Skeletal muscle satellite cell (primary cell): ENCODE data around the gene SARNP.
A peak's percentile ranks its signal among the peaks of the same experiment; 100 is the strongest.

Experiments used
- H3K27me3 ChIP-seq: 2 replicates; pipeline ENCODE4 v1.7.0; 2013; ENCODE audit warnings: low read length; ENCODE audit not compliant: control insufficient read depth, insufficient read depth
- H3K36me3 ChIP-seq: 2 replicates; pipeline ENCODE4 v1.7.0; 2013; ENCODE audit warnings: mild to moderate bottlenecking, control low read depth, low read length; ENCODE audit not compliant: insufficient read depth
- H3K4me1 ChIP-seq: 2 replicates; pipeline ENCODE4 v1.7.0; 2013; ENCODE audit warnings: low read length; ENCODE audit not compliant: control insufficient read depth, insufficient read depth
- H3K4me2 ChIP-seq: 2 replicates; pipeline ENCODE4 v1.7.0; 2013; ENCODE audit warnings: mild to moderate bottlenecking, low read length
- H3K4me3 ChIP-seq: 2 replicates; pipeline ENCODE4 v1.7.0; 2013; ENCODE audit warnings: low read length
- H3K9ac ChIP-seq: 2 replicates; pipeline ENCODE4 v1.7.0; 2013; ENCODE audit warnings: mild to moderate bottlenecking, low read depth, low read length, moderate library complexity
- H3K9me3 ChIP-seq: replicated peaks from 2 replicates; pipeline ENCODE4 v1.7.0; 2013; ENCODE audit warnings: mild to moderate bottlenecking, control low read depth, low read length

SARNP gene

GRCh38 chr12:55746913-55747231 is 70.7 kb downstream of the SARNP start:
- H3K4me3 ChIP-seq, result no peak overlapping the region
- peaks cover 22% of the 10 kb centered on the region for H3K4me1 ChIP-seq
- H3K27me3 ChIP-seq, result no peaks in the 10 kb centered on the region
- no peak overlapping the region for H3K9ac ChIP-seq
- H3K4me2 ChIP-seq, result no peak overlapping the region
- peaks cover 24% of the 10 kb centered on the region for H3K36me3 ChIP-seq
- no peaks in the 10 kb centered on the region for H3K9me3 ChIP-seq

- peaks cover 22% of the 10 kb centered on the region for H3K4me1 ChIP-seq
Measured at GRCh38 chr12:55746174-55746912, 71.2 kb downstream of the SARNP start.

GRCh38 chr12:55745361-55746173 is 72.0 kb downstream of the SARNP start:
- Histone ChIP-seq H3K4me3 (peak overlapping the region; percentile 33), H3K9me3 (no peaks in the 10 kb centered on the region), H3K9ac (no peak overlapping the region), H3K27me3 (no peaks in the 10 kb centered on the region), H3K4me1 (peaks cover 22% of the 10 kb centered on the region), H3K4me2 (peak overlapping the region; percentile 97), H3K36me3 (peaks cover 13% of the 10 kb centered on the region)

More at GRCh38 chr12:55746174-55746912, 71.2 kb downstream of the SARNP start:
- H3K4me3 ChIP-seq, result no peak overlapping the region
- no peak overlapping the region for H3K4me2 ChIP-seq
- H3K36me3 ChIP-seq, result peaks cover 21% of the 10 kb centered on the region
- no peak overlapping the region for H3K9ac ChIP-seq
- no peaks in the 10 kb centered on the region for H3K27me3 ChIP-seq
- H3K9me3 ChIP-seq, result no peaks in the 10 kb centered on the region

- H3K9ac ChIP-seq, result peak overlapping the region; percentile 67
- peak overlapping the region; percentile 97 for H3K4me2 ChIP-seq
- H3K4me1 ChIP-seq, result peaks cover 22% of the 10 kb centered on the region
- peak overlapping the region; percentile 93 for H3K4me3 ChIP-seq
- no peaks in the 10 kb centered on the region for H3K9me3 ChIP-seq
- H3K27me3 ChIP-seq, result no peaks in the 10 kb centered on the region
- peaks cover 9% of the 10 kb centered on the region for H3K36me3 ChIP-seq
Measured at GRCh38 chr12:55744340-55745030, 73.0 kb downstream of the SARNP start.

GRCh38 chr12:55743406-55744339 is 73.9 kb downstream of the SARNP start:
- H3K36me3 ChIP-seq, result peaks cover 1% of the 10 kb centered on the region
- no peaks in the 10 kb centered on the region for H3K27me3 ChIP-seq
- H3K4me1 ChIP-seq, result peaks cover 22% of the 10 kb centered on the region
- H3K9me3 ChIP-seq, result no peaks in the 10 kb centered on the region
- H3K9ac ChIP-seq, result peak overlapping the region; percentile 67
- peak overlapping the region; percentile 97 for H3K4me2 ChIP-seq
- H3K4me3 ChIP-seq, result peak overlapping the region; percentile 93

- H3K27me3 ChIP-seq, result no peaks in the 10 kb centered on the region
- H3K9ac ChIP-seq, result peak within 1 kb of the TSS; percentile 67
- H3K4me1 ChIP-seq, result peaks cover 26% of the 10 kb centered on the region
- peak within 1 kb of the TSS; percentile 93 for H3K4me3 ChIP-seq
- H3K9me3 ChIP-seq, result no peaks in the 10 kb centered on the region
- H3K36me3 ChIP-seq, result no peaks in the 10 kb centered on the region
- peak within 1 kb of the TSS; percentile 97 for H3K4me2 ChIP-seq
Measured at GRCh38 chr12:55742719-55743405, 74.7 kb downstream of the SARNP start, which contains the start of gene GDF11. Gene GDF11, plus strand, starts transcription at chr12:55743122. Its CDS starts 195 bp downstream, at chr12:55743317.

GRCh38 chr12:55741931-55742680 is 75.4 kb downstream of the SARNP start:
- Histone ChIP-seq H3K9ac (peak overlapping the region; percentile 63), H3K36me3 (no peaks in the 10 kb centered on the region), H3K4me1 (peaks cover 32% of the 10 kb centered on the region), H3K4me2 (peak overlapping the region; percentile 86), H3K9me3 (no peaks in the 10 kb centered on the region), H3K27me3 (no peaks in the 10 kb centered on the region), H3K4me3 (peak overlapping the region; percentile 69)

GRCh38 chr12:55739025-55739378 is 78.5 kb downstream of the SARNP start:
- Histone ChIP-seq H3K36me3 (no peaks in the 10 kb centered on the region), H3K27me3 (no peaks in the 10 kb centered on the region), H3K9ac (no peak overlapping the region), H3K4me3 (no peak overlapping the region), H3K4me2 (no peak overlapping the region), H3K9me3 (no peaks in the 10 kb centered on the region), H3K4me1 (peaks cover 15% of the 10 kb centered on the region)

- H3K9me3 ChIP-seq, result no peaks in the 10 kb centered on the region
- H3K4me2 ChIP-seq, result peak overlapping the region; percentile 79
- peak overlapping the region; percentile 59 for H3K9ac ChIP-seq
- peak overlapping the region; percentile 69 for H3K4me3 ChIP-seq
- no peaks in the 10 kb centered on the region for H3K27me3 ChIP-seq
- H3K36me3 ChIP-seq, result no peaks in the 10 kb centered on the region
- peaks cover 14% of the 10 kb centered on the region for H3K4me1 ChIP-seq
Measured at GRCh38 chr12:55738123-55739024, 79.2 kb downstream of the SARNP start.
